NCI-H1105 (cell line): Measurements from ENCODE around the gene ERCC2.
"Not testable (repeated sequence)": the region's sequence is repeated elsewhere in the genome, so short reads cannot be mapped to it uniquely, and the experiment has no call there.

ENCODE experiments used
- DNase-seq: peaks from one replicate; lab custom pipeline; 2025; lab: John Stamatoyannopoulos, UW

ERCC2 gene

DNA sequence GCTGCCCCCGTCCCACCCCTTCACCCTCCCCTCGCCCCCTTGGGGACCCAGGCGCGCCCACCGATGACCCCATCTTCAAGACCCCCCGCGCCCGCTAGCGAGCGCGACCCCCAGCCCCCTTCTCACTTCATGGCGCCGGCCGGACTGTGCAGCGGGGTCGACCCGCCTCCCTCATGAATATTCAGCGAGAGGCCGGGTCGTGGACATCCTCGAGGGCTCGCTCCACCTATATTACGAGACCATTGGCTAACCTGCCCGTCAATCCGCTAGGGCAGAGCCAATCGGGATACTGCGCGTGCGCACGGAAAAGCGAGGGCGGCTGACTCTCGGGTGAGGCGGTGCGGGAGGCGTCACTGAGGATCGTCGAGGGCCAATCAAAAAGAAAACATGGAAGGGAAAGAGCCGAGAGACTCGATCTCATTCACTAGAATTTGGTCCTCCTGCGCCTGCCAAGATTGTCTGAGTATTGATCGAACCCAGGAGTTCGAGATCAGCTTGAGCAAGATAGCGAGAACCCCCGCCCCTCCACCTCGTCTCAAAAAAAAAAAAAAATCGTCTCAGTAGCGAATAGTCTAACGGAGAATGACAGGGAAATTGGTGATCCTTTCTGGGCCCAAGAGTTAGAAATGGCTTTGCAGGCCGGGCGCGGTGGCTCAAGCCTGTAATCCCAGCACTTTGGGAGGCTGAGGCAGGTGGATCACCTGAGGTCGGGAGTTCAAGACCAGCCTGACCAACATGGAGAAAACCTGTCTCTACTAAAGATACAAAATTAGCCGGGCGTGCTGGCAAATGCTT, at the start of gene ERCC2:
ERCC2 (minus strand) TSS at position 164 of the 795 bp plus-strand sequence; CDS start at position 131, 33 bp downstream.
- peak; percentile 96 for DNase-seq

- DNase-seq = no peak
Observed at GRCh38 chr19:45419895-45420294, 49.5 kb upstream of the ERCC2 start.

GRCh38 chr19:45419396-45419795, 49.0 kb upstream of the ERCC2 start:
- DNase-seq = no peak

DNA sequence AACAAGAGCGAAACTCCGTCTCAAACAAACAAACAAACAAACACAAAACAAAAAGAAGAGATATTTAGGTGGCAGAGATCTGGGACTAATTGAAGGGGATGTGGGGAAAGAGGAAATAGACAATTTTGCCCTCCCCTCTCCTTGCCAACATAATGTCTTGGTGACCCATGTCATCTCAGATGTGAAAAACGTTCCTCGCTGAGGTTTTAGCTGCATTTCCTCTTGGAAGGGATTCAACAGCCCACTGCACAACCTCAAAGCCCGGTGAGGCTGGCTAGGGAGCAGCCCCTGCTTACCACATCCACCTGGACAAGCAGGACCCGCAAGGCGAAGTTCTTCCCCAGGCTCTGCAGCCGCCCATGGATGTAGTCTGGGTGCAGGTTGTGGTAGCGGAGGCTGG, 48.4 kb upstream of the ERCC2 start:
- DNase-seq = no peak

GRCh38 chr19:45417151-45417550, 46.8 kb upstream of the ERCC2 start:
- DNase-seq = no peak

DNA sequence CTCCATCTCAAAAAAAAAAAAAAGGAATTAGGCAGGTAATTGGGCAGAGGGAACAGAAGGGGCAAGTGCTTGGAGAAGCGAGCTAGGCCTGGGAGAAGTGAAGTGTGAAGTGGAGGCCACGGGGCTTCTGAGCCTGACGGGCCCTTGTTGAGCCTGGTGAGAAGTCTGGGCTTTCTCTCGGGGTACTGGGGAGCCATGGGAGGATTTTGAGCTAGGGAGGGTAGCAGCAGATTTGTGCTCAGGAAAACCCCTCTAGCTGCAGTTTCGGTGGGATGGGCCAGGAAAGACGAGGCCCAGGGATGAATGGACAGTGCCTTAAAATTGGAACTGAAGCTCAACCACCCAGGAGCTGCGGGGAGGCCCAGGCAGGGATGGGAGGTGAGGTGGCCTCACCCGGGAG, 44.1 kb upstream of the ERCC2 start:
- no peak for DNase-seq

- DNase-seq = no peak
Observed at GRCh38 chr19:45413497-45413896, 43.1 kb upstream of the ERCC2 start.

- DNase-seq = not testable (repeated sequence)
Observed at GRCh38 chr19:45410330-45410729, 40.0 kb upstream of the ERCC2 start.

- no peak for DNase-seq
Observed at GRCh38 chr19:45409557-45409920, 39.2 kb upstream of the ERCC2 start.

DNA sequence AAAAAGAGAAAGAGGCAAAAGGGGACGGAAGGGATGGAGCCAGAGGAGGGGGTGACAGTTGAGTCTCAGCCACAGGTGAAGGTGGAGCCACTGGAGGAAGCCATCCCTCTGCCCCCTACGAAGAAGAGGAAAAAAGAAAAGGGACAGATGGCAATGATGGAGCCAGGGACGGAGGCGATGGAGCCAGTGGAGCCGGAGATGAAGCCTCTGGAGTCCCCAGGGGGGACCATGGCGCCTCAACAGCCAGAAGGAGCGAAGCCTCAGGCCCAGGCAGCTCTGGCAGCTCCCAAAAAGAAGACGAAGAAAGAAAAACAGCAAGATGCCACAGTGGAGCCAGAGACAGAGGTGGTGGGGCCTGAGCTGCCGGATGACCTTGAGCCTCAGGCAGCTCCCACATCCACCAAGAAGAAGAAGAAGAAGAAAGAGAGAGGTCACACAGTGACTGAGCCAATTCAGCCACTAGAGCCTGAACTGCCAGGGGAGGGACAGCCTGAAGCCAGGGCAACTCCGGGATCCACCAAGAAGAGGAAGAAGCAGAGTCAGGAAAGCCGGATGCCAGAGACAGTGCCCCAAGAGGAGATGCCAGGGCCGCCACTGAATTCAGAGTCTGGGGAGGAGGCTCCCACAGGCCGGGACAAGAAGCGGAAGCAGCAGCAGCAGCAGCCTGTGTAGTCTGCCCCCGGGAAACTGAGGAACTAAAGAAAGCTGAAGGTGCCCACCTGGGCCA, 38.6 kb upstream of the ERCC2 start:
- DNase-seq = no peak

DNA sequence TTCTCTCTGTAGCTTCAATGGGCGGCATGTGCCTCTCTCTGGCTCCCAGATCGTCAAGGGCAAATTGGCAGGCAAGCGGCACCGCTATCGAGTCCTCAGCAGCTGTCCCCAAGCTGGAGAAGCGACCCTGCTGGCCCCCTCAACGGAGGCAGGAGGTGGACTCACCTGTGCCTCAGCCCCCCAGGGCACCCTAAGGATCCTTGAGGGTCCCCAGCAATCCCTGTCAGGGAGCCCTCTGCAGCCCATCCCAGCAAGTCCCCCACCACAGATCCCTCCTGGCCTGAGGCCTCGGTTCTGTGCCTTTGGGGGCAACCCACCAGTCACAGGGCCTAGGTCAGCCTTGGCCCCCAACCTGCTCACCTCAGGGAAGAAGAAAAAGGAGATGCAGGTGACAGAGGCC, 37.7 kb upstream of the ERCC2 start:
- no peak for DNase-seq

- DNase-seq = not testable (repeated sequence)
Observed at GRCh38 chr19:45407585-45407984, 37.2 kb upstream of the ERCC2 start.

DNA sequence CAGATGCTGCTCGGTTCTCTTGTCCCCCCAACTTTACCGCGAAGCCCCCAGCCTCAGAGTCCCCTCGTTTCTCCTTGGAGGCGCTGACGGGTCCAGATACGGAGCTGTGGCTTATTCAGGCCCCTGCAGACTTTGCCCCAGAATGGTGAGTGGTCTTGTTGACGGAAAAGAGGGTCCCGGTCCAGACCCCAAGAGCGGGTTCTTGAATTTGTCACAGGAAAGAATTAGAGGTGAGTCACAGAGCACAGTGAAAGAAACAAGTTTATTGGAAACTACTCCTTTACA, 36.7 kb upstream of the ERCC2 start:
- DNase-seq = no peak

DNA sequence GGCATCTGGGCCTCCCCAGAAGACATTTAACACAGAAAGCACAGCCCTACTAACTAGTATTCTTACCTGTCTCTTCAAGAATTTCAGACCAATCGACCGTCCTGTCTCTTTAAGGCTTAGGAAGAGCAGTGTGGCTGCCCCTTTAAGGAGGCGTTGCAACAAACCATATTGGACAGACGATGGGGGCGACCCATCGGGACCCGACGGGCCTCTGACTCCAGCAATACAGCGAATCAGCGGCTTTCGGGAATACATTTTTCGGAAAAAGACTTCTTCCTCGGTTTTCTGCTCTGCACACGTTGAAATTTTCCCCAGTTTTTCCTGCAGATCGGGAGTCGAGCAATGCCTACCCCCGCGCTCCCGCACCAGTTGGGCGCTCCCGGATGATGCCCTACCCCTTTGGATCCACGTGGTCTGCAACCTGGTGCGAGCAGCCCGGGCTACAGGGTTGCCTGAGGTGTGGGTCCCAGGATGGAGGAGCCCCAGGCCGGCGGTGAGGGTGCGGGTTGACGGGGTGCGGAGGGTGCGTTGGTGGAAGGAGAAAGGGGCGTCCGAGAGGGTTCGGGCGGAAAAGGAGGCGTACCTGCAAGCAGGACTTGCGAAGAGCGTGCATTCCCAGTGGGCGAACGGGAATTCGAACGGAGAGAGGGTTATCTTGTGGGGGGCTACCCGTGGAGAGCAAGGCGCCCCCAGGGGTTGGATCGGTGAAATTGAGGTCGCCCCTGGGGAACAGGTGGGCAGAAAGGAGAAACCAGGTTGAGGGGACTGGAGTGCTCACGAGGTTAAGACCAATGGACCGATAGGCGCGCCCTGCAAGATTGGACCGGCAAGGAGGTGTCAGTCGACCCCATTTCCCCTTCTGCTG, 36.1 kb upstream of the ERCC2 start, which contains the start of gene POLR1G:
POLR1G (plus strand) TSS at position 419 of the 865 bp plus-strand sequence; CDS start at position 472, 53 bp downstream.
- DNase-seq = peak; percentile 80

GRCh38 chr19:45405435-45406225, 35.3 kb upstream of the ERCC2 start:
- DNase-seq = peak; percentile 80

GRCh38 chr19:45404557-45405434, 34.4 kb upstream of the ERCC2 start, which contains the start of gene PPP1R13L:
Gene PPP1R13L, minus strand, starts transcription at chr19:45405069. Its CDS starts 6,751 bp downstream, at chr19:45398318.
- DNase-seq = peak; percentile 79

GRCh38 chr19:45403781-45404556, 33.6 kb upstream of the ERCC2 start:
- peak; percentile 35 for DNase-seq

- no peak for DNase-seq
Observed at GRCh38 chr19:45403272-45403671, 32.9 kb upstream of the ERCC2 start.

- DNase-seq = no peak
Observed at GRCh38 chr19:45402298-45403061, 32.1 kb upstream of the ERCC2 start.
